B cell (primary cell): ENCODE measurements around the gene COA6.

Experiments
- CTCF ChIP-seq: fragments of 200-600 bp; IDR thresholded peaks from one replicate; pipeline ENCODE4 v1.8.0; 2022; ENCODE audit warnings: antibody characterized with exemption, mild to moderate bottlenecking
- EZH2 ChIP-seq: IDR thresholded peaks from 2 replicates; pipeline ENCODE4 v1.6.1; 2012; ENCODE audit warnings: borderline replicate concordance, low read depth, mild to moderate bottlenecking, moderate library complexity, low read length; ENCODE audit not compliant: insufficient read depth, poor library complexity, severe bottlenecking

GRCh38 chr1:234393190-234393589, 19.9 kb downstream of the COA6 start:
- no peak for TF ChIP-seq CTCF
- no peak for TF ChIP-seq EZH2
